Dermis microvascular lymphatic vessel endothelial cell (primary cell): Measurements from ENCODE around the gene ABHD17C. TPM values are rescaled to one million over a fixed set of nuclear protein-coding genes. Genes with fewer than 3 reads are reported as not detected.

ENCODE experiments used
- DNase-seq, 2 donors: peaks; one replicate each; pipeline versions ENCODE4 v3.0.0 to v3.0.0-alpha.2; 2010; ENCODE audit warnings: low read depth in 2 of 2
- total RNA-seq: library from RNA; depleted of rRNA; stranded (reverse); fragments of >200 nt; gene quantifications from 2 replicates; pipeline ENCODE4 v1.2.1, GENCODE V29; 2014

Gene ABHD17C
- total RNA-seq, 1 donor from 2014 or later: 4.9 TPM

GRCh38 chr15:80689294-80689693 lies 5.8 kb upstream of the ABHD17C start:
- DNase-seq: no peak

- DNase-seq: no peak
Measured at GRCh38 chr15:80689716-80690115, 5.4 kb upstream of the ABHD17C start.

- no peak for DNase-seq
Measured at GRCh38 chr15:80691575-80691974, 3.5 kb upstream of the ABHD17C start.

GRCh38 chr15:80693682-80694610 lies 1.2 kb upstream of the ABHD17C start:
- DNase-seq: peak; percentile 25 to 28

- peak in 1 of 2 donors; percentile 17 for DNase-seq
Measured at GRCh38 chr15:80694611-80695098, 455 bp upstream of the ABHD17C start.

- peak in 1 of 2 donors; percentile 39 for DNase-seq
Measured at GRCh38 chr15:80695911-80696661, 976 bp downstream of the ABHD17C start.

GRCh38 chr15:80697075-80697685 lies 2.1 kb downstream of the ABHD17C start:
- no peak for DNase-seq

- no peak for DNase-seq
Measured at GRCh38 chr15:80698676-80699075, 3.6 kb downstream of the ABHD17C start.

- no peak for DNase-seq
Measured at GRCh38 chr15:80699981-80700380, 4.9 kb downstream of the ABHD17C start.

- no peak for DNase-seq
Measured at GRCh38 chr15:80701676-80702311, 6.7 kb downstream of the ABHD17C start.

GRCh38 chr15:80703081-80703480 lies 8.0 kb downstream of the ABHD17C start:
- no peak for DNase-seq

- no peak for DNase-seq
Measured at GRCh38 chr15:80703965-80704364, 8.9 kb downstream of the ABHD17C start.

- no peak for DNase-seq
Measured at GRCh38 chr15:80706161-80706560, 11.1 kb downstream of the ABHD17C start.

GRCh38 chr15:80709542-80709941 lies 14.4 kb downstream of the ABHD17C start:
- DNase-seq: no peak

GRCh38 chr15:80710635-80711554 lies 15.8 kb downstream of the ABHD17C start:
- no peak for DNase-seq

- DNase-seq: no peak
Measured at GRCh38 chr15:80711886-80712285, 16.8 kb downstream of the ABHD17C start.

- DNase-seq: no peak
Measured at GRCh38 chr15:80712956-80713355, 17.8 kb downstream of the ABHD17C start.

- DNase-seq: no peak
Measured at GRCh38 chr15:80721476-80721875, 26.4 kb downstream of the ABHD17C start.

GRCh38 chr15:80722811-80723210 lies 27.7 kb downstream of the ABHD17C start:
- no peak for DNase-seq

GRCh38 chr15:80727196-80727595 lies 32.1 kb downstream of the ABHD17C start:
- no peak for DNase-seq
